ENCODE measurements around the gene GART.
"Not testable (repeated sequence)": the region's sequence is repeated elsewhere in the genome, so short reads cannot be mapped to it uniquely, and the experiment has no call there.

Gene GART

DNA sequence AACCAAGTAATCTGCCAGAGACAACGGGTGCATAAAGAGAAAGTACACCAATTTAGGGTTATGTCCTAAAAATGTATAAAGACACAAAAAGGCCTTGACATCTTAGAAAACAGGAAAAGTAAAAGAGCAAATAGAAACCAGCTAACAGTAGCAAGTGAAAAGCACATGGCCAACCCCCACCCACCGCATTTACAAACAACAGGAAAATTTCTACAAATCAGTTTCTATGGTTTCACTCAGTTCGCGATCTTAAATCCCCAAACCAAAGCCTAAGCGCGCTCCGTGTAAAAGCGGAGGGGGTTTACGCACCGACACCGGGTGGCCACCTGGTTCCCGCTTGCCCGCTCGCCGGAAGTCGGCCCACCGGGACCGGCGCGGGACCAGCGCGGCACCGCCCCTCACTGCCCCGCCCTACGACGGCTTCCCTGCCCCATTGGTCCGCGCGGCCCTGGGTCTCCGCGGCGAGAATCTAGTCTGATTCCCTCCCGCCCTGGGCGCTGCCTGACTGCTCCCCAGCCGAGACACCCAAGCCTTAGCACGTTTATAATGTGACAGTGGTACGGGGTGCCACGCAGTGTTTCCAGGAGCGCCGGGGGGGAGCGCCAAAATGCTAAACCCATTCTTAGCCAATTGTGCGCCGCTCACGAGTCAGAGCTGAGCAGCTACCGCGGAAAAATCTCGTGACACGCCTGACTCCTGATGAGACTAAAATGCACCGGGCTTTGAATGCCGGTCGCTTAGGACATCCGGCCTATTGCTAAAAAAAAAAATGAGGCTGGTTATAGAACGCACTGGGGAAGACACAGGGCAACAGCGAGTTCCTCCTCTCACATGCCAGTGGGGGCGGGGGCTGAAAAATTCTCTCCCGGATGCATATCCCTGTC lies at the start of gene GART:
GART (minus strand) TSS at position 362 of the 884 bp plus-strand sequence. CDS start 2,802 bp downstream, outside the sequence.
- peak; percentile 82 for DNase-seq

- DNase-seq, result peak; percentile 84
These were observed 46.8 kb upstream of the GART start, which contains the start of gene DONSON for GRCh38 chr21:33588485-33589335. Gene DONSON (minus strand): TSS chr21:33588684. CDS start chr21:33588641, 43 bp downstream.

DNA sequence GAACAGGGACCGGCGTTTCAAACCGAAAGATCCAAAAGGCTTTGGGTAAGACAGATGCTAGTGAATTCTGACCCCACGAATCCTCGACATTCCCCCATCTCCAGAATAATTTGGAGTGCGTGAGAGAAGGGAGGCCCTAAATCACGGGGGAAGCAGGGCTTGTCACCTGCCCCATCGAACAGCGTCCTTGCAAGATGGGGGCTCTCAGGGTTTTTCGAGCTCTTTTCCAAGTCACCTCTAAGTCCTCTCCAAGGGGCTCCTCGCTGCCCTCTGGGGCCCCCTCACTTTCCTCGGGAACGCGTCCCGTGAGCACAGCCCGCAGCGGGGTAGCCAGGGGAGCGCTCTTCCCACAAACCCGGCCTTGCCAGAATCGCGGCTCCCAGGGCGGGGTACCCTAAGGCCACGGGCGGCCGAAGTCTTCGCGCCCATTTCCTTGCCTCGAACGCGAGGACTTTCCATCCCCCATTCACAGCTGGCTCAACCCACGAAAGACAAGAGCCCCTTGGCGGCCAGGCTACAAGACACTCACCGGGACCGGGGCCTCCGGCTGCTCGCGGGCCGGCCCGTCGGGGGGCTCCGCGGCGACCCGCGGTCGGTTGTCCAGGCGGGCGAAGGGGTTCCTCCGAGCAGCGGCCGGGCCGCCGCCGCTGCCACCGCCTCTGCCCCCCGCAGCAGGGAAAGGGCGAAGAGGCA lies 46.0 kb upstream of the GART start:
- no peak for DNase-seq

GRCh38 chr21:33586927-33587326 lies 45.0 kb upstream of the GART start:
- DNase-seq, result no peak

DNA sequence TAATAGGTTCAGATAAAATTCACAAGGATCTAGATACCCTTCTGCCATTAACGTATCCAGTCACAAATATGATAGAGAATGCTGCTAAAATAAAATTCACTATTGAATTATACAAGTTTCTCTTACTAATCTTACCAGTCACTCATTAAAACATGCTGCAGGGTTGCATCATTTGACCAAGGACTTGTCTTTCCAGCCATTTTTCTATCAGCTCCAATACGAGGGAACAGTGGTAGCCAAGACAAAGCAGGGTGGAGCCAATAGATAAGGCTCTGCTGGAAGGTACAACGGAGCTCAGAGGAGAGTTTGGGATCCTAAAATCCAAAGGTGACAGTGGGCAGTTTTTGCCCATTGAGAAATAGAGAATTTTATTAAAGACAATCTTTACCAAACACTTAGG lies 42.5 kb upstream of the GART start:
- DNase-seq, result no peak

GRCh38 chr21:33578959-33579542 lies 37.1 kb upstream of the GART start:
- no peak for DNase-seq

DNA sequence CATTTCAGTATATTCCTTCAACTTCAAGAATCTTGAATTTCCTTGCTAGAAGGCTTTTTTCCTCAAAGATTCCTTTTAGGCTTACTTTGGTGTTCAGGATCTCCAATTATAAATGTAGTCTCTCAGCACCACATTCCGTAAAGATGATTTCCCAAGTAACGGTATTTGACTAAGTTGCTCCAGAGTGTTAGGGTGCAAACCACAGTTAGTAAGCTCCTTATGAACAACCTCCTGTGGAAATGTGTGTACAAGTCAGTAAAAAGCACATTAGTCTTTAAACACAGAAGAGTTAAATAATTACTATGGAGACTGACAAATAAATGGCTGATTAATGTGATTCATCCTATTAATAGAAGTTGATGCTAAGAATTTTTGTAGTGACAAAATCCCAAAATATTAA lies 36.3 kb upstream of the GART start:
- no peak for DNase-seq

DNA sequence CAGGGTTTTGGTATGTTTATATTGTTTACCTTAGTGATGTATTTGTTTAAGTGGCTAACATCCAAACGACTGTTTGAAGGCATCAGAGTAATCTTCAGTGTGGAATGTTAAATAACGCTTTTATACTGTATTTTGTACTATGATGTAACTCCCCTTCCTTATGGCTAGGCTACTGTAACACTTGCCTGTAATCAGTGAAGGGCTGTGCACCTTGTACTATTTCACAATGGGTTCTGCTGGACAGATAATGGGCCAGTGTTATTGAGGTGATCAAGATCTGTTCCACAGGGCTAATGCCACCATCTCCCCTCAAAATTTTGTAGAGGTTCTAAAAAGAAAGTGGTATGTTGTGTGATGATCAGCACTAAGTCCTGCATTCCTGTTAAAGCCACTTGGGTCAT lies 34.8 kb upstream of the GART start:
- DNase-seq, result not testable (repeated sequence)

GRCh38 chr21:33572350-33572749 lies 30.4 kb upstream of the GART start:
- DNase-seq, result no peak

GRCh38 chr21:33569991-33570390 lies 28.1 kb upstream of the GART start:
- no peak for DNase-seq

GRCh38 chr21:33568448-33568847 lies 26.5 kb upstream of the GART start:
- no peak for DNase-seq

GRCh38 chr21:33567914-33568313 lies 26.0 kb upstream of the GART start:
- no peak for DNase-seq

GRCh38 chr21:33566514-33566913 lies 24.6 kb upstream of the GART start:
- DNase-seq, result no peak

- no peak for DNase-seq
These were observed 20.5 kb upstream of the GART start for GRCh38 chr21:33562389-33562788.

- DNase-seq, result no peak
These were observed 19.5 kb upstream of the GART start for GRCh38 chr21:33561373-33561772.

GRCh38 chr21:33560965-33561364 lies 19.0 kb upstream of the GART start:
- no peak for DNase-seq

- DNase-seq, result no peak
These were observed 17.9 kb upstream of the GART start for GRCh38 chr21:33559813-33560212.

DNA sequence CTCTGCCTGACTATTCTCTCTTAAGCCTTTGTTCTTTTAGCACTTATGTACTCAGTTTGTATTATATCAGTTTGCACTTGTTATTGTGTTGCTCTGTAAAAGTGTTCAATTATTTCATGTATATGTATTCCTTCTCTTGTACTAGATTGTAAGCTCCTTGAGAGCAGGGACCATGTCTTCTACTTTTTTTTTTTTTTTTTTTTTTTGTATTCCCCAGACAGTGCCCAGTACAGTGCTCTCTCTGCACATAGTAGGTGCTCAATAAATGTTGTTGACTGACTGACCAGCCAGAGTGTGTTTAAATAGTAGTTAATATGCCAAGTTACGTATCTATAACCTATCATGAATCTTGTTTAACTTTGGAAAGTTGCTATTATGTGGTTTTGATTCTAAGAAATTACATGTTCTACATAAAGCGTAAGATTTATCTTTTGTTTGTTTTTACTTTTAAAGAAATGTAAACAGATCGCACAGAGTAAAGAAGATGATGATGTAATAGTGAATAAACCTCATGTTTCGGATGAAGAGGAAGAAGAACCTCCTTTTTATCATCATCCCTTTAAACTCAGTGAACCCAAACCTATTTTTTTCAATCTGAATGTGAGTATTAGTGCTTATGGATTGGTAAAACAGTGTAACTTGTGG lies 17.0 kb upstream of the GART start:
- no peak for DNase-seq

DNA sequence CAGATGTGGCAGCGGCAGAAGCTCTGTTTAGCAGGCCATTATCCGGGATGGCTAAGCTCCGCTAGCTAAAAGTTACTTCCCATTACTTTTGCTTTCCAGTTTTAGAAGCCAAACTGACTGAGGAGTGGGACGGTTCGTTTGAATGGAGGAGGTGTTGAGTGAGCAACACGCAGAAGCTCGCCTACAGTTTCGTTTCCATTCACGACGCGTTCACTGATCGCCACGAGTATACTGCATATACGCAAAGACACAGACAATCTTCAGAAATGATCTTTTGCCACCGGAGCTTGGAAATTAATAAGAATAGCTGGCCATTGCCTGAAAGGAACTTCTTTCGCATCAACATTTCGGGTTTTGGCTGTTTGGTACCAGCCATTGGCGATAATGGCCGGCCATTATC lies 15.5 kb upstream of the GART start:
- no peak for DNase-seq

- DNase-seq, result no peak
These were observed 13.0 kb upstream of the GART start for GRCh38 chr21:33554982-33555344.

DNA sequence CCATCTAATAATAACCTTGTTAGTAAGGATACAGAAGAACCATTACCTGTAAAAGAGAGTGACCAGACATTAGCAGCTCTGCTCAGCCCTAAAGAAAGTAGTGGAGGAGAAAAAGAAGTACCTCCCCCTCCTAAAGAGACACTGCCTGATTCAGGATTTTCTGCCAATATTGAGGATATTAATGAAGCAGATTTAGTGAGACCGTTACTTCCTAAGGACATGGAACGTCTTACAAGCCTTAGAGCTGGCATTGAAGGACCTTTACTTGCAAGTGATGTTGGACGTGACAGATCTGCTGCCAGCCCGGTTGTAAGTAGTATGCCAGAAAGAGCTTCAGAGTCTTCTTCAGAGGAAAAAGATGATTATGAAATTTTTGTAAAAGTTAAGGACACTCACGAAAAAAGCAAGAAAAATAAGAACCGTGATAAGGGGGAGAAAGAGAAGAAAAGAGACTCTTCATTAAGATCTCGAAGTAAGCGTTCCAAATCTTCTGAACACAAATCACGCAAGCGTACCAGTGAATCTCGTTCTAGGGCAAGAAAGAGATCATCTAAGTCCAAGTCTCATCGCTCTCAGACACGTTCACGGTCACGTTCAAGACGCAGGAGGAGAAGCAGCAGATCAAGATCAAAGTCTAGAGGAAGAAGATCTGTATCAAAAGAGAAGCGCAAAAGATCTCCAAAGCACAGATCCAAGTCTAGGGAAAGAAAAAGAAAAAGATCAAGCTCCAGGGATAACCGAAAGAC lies 12.5 kb upstream of the GART start:
- DNase-seq, result no peak
